ENCODE results near the gene GCNA.
"Not testable (repeated sequence)": the region's sequence is repeated elsewhere in the genome, so short reads cannot be mapped to it uniquely, and the experiment has no call there.

Gene GCNA

DNA sequence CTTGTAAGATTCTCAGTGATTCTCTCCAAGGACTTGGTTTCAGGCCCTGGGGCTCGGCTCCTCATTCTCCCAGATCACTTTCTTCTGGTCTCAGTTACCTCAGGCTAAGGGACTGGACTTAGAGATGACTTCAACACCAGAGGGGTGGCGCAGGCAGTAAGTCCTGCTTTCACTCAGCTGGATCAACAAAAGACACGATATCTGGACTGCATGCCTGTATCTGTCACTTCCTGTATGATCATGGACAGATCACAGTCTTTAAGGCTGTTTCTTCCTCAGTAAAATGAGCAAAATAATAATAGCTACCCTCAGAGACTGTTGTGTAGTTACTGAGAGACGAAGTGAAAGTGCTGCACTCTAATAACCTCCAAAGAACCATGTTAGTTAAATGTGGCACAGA, 59.6 kb downstream of the GCNA start:
- no peak for DNase-seq (ENCODE audit: low read depth)
- TF ChIP-seq, protein P1, sequence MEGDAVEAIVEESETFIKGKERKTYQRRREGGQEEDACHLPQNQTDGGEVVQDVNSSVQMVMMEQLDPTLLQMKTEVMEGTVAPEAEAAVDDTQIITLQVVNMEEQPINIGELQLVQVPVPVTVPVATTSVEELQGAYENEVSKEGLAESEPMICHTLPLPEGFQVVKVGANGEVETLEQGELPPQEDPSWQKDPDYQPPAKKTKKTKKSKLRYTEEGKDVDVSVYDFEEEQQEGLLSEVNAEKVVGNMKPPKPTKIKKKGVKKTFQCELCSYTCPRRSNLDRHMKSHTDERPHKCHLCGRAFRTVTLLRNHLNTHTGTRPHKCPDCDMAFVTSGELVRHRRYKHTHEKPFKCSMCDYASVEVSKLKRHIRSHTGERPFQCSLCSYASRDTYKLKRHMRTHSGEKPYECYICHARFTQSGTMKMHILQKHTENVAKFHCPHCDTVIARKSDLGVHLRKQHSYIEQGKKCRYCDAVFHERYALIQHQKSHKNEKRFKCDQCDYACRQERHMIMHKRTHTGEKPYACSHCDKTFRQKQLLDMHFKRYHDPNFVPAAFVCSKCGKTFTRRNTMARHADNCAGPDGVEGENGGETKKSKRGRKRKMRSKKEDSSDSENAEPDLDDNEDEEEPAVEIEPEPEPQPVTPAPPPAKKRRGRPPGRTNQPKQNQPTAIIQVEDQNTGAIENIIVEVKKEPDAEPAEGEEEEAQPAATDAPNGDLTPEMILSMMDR (conservative IDR thresholded peaks at IDR 0.05; ENCODE audit: low read depth, low read length): no peak
- no peak overlapping the region for H3K4me3 ChIP-seq (ENCODE audit: low read length)

DNA sequence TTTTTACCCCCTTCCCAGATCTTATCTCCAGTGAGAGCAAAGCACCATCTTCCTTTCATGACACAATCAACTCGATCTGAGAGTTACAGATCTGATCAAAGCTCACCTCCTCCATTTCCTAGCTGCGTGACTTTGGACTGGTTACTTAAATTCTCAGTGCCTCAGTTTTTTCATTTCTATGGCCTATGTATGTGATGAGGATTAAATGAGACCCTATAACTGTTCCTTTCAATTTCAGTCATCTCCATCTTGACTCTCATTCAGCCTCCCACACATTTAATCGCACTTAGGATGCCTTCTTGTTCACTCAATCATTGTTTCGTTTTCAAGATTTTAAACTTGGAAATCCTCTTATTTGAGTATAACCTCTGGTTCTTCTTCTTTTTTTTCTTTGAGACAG, 60.2 kb downstream of the GCNA start:
- TF ChIP-seq, protein P1 (conservative IDR thresholded peaks at IDR 0.05; ENCODE audit: low read depth, low read length): no peak
- no peak overlapping the region for H3K4me3 ChIP-seq (ENCODE audit: low read length)
- DNase-seq (ENCODE audit: low read depth): no peak

DNA sequence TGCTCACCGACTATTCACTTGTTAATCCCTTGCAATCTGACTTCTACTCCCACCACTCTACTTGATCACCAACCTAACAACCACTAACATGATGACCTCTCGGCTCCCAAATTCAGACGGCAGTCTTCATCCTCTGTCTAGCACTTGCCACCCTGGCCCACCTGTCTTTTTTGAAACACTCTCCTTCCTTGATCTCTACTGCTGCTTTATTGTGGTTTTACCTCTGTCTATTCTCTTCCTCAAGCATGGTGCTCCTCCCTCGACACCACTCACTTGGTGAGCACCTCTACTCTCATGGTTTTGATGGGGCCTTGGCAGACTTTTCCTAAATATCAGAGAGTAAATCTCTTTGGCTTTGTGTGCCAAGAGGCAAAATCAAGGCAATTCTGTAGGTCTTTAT, 61.8 kb downstream of the GCNA start:
- no peak overlapping the region for H3K4me3 ChIP-seq (ENCODE audit: low read length)
- no peak for DNase-seq (ENCODE audit: low read depth)
- TF ChIP-seq, protein P1 (conservative IDR thresholded peaks at IDR 0.05; ENCODE audit: low read depth, low read length): no peak

DNA sequence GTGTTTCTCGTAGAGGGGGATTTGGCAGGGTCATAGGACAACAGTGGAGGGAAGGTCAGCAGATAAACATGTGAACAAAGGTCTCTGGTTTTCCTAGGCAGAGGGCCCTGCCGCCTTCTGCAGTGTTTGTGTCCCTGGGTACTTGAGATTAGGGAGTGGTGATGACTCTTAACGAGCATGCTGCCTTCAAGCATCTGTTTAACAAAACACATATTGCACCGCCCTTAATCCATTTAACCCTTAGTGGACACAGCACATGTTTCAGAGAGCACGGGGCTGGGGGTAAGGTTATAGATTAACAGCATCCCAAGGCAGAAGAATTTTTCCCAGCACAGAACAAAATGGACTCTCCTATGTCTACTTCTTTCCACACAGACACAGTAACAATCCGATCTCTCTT, 66.2 kb downstream of the GCNA start:
- not testable (repeated sequence) for H3K4me3 ChIP-seq (ENCODE audit: low read length); DNase-seq (ENCODE audit: low read depth)

DNA sequence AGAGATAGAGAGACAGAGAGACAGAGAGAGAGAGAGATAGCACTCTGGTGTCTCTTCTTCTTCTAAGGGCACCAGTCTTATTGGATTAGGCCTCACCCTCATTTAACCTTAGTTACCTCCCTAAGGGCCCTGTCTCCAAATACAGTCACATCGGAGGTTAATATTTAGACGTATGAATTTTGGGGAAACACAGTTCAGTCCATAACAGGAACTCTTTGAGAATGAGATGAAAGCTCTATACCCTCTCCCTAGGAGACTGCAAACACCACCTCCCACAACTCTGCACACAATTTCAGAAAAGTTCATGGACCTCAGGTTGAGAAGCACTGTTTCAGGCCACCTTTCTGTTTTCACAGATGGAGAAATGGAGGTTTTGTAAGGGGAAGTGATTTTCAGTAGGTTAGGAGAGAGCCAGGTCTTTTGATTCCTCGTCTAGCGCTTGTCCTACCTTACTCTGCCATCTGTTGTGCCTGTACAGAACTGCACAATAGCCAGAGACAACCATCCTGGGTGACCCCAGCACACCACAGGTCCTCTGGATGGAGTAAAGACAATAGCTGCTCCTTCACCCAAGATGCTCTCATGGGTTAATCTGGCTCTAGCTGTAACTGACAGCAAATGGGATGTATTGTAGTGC, 72.2 kb downstream of the GCNA start:
- DNase-seq (ENCODE audit: low read depth): no peak
- no peak overlapping the region for H3K4me3 ChIP-seq (ENCODE audit: low read length)
- TF ChIP-seq, protein P1 (conservative IDR thresholded peaks at IDR 0.05; ENCODE audit: low read depth, low read length): peak; percentile 5

DNA sequence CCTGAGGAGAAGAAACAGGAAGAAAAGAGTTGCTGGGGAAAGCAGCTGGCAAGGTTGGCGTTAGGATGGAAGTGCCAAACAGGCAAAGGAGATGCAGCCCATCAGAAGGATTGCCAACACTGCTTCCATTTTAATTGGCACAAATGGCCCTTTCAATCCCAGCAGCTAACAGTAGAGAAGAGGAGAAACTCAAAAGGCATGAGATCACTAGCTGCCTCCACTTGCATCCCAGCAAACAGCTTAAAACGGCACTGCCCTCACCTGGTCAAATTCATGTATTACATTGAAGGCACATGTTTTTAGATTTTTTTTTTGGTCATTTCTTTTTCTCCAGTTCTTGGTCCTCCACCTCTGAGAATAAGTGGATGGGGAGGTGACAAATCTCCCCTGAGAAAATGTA, 74.2 kb downstream of the GCNA start:
- peak; percentile 4 for DNase-seq (ENCODE audit: low read depth)
- no peak overlapping the region for H3K4me3 ChIP-seq (ENCODE audit: low read length)
- TF ChIP-seq, protein P1 (conservative IDR thresholded peaks at IDR 0.05; ENCODE audit: low read depth, low read length): peak; percentile 63

DNA sequence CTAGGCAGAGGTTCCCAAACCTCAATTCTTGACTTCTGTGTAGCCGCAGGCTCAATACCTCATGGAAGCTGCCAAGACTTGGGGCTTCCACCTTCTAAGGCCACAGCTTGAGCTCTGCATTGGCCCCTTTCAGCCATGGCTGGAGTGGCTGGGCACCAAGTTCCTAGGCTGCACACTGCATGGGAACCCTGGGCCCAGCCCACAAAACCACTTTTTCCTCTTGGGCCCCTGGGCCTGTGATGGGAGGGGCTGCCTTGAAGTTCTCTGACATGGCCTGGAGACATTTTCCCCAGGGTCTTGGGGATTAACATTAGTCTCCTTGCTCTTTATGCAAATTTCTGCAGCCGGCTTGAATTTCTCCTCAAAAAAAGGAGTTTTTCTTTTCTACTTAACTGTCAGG, 75.1 kb downstream of the GCNA start:
- no peak for DNase-seq (ENCODE audit: low read depth)
- TF ChIP-seq, protein P1 (conservative IDR thresholded peaks at IDR 0.05; ENCODE audit: low read depth, low read length): no peak
- H3K4me3 ChIP-seq (ENCODE audit: low read length): no peak overlapping the region

All from retinal pigment epithelial cell (primary cell).